Mesendoderm (in vitro differentiated cells): ENCODE results near the gene KLF12. TPM values are rescaled to one million over a fixed set of nuclear protein-coding genes. Genes with fewer than 3 reads are reported as not detected.

Source experiments
- DNase-seq: peaks from one replicate; pipeline ENCODE4 v3.0.0; 2013
- H2AK5ac ChIP-seq: 2 replicates; pipeline ENCODE4 v1.6.1; 2013; ENCODE audit warnings: low read length, inconsistent platforms
- H2BK120ac ChIP-seq: 2 replicates; pipeline ENCODE4 v1.6.1; 2013; ENCODE audit warnings: low read depth, mild to moderate bottlenecking, low read length, moderate library complexity, mixed read lengths
- H2BK15ac ChIP-seq: replicated peaks from 2 replicates; pipeline ENCODE4 v1.6.1; 2013; ENCODE audit warnings: low read depth, mild to moderate bottlenecking, moderate library complexity
- H2BK5ac ChIP-seq: 2 replicates; pipeline ENCODE4 v1.6.1; 2013; ENCODE audit warnings: low read length, inconsistent platforms
- H3K18ac ChIP-seq: 2 replicates; pipeline ENCODE4 v1.6.1; 2013; ENCODE audit warnings: mild to moderate bottlenecking, low read length, mixed read lengths
- H3K23ac ChIP-seq: one replicate; pipeline ENCODE4 v1.6.1; 2013; ENCODE audit warnings: low read length
- H3K27ac ChIP-seq: 2 replicates; pipeline ENCODE4 v1.5.1; 2013; ENCODE audit warnings: low read depth, mild to moderate bottlenecking, inconsistent platforms, low read length, moderate library complexity
- H3K27me3 ChIP-seq: 2 replicates; pipeline ENCODE4 v1.6.1; 2013; ENCODE audit warnings: low read length, control low read depth, mild to moderate bottlenecking, inconsistent platforms; ENCODE audit not compliant: insufficient read depth, poor library complexity
- H3K36me3 ChIP-seq: 2 replicates; pipeline ENCODE4 v1.6.1; 2013; ENCODE audit warnings: low read length, inconsistent platforms; ENCODE audit not compliant: control insufficient read depth, insufficient read depth
- H3K4ac ChIP-seq: one replicate; pipeline ENCODE4 v1.6.1; 2013; ENCODE audit warnings: low read depth, mild to moderate bottlenecking, low read length, moderate library complexity
- H3K4me1 ChIP-seq: 2 replicates; pipeline ENCODE4 v1.6.1; 2013; ENCODE audit warnings: low read depth, low read length, inconsistent platforms; ENCODE audit not compliant: control insufficient read depth
- H3K4me2 ChIP-seq: 2 replicates; pipeline ENCODE4 v1.6.1; 2013; ENCODE audit warnings: low read length
- H3K4me3 ChIP-seq: 2 replicates; pipeline ENCODE4 v1.5.1; 2013; ENCODE audit warnings: mild to moderate bottlenecking, low read length
- H3K56ac ChIP-seq: one replicate; pipeline ENCODE4 v1.6.1; 2013; ENCODE audit warnings: low read length
- H3K79me1 ChIP-seq: 2 replicates; pipeline ENCODE4 v1.6.1; 2013; ENCODE audit warnings: low read length, inconsistent platforms
- H3K79me2 ChIP-seq: 2 replicates; pipeline ENCODE4 v1.6.1; 2013; ENCODE audit warnings: mild to moderate bottlenecking, low read length; ENCODE audit not compliant: control insufficient read depth, insufficient read depth
- H3K9ac ChIP-seq: 2 replicates; pipeline ENCODE4 v1.6.1; 2013; ENCODE audit warnings: low read length, inconsistent platforms
- H4K5ac ChIP-seq: one replicate; pipeline ENCODE4 v1.6.1; 2013; ENCODE audit warnings: low read length
- H4K8ac ChIP-seq: one replicate; pipeline ENCODE4 v1.6.1; 2013; ENCODE audit warnings: low read depth, mild to moderate bottlenecking, control low read depth, low read length, moderate library complexity
- WGBS: extraction: QIAGEN DNeasy Blood & Tissue Kit; methylation state at CpG from one replicate; pipeline ENCODE4 v1.1.7; 2013; ENCODE audit warnings: low lambda C conversion rate, missing lambda C conversion rate; ENCODE audit not compliant: insufficient coverage; ENCODE audit errors: extremely low coverage; 5-methylcytosine and 5-hydroxymethylcytosine counted together
- polyA plus RNA-seq, 2 experiments: library from polyadenylated mRNA; stranded (reverse); fragments of 200-250 nt; gene quantifications; one replicate each; pipeline ENCODE4 v1.2.3, GENCODE V29; 2013

KLF12 gene
- polyA plus RNA-seq (2013, experiment 1 of 2), result 7.0 TPM
- polyA plus RNA-seq (2013, experiment 2 of 2), result 6.6 TPM

GRCh38 chr13:74134221-74134776 lies at the start of gene KLF12:
TSS of gene KLF12 (minus strand) at chr13:74134404.
- Histone ChIP-seq H3K27me3 (peaks cover 2% of the 10 kb centered on the region), H2BK5ac (peak within 1 kb of the TSS; percentile 73), H3K4ac (peak within 1 kb of the TSS; percentile 99), H3K9ac (peak within 1 kb of the TSS; percentile 92), H3K79me1 (peaks cover 9% of the 10 kb centered on the region), H3K27ac (peak within 1 kb of the TSS; percentile 81), H3K36me3 (no peaks in the 10 kb centered on the region), H3K79me2 (peaks cover 18% of the 10 kb centered on the region), H4K5ac (no peak within 1 kb of the TSS), H2BK120ac (peak within 1 kb of the TSS; percentile 89), H3K4me3 (peak within 1 kb of the TSS; percentile 75), H2AK5ac (no peak within 1 kb of the TSS), H3K56ac (peak within 1 kb of the TSS; percentile 92), H3K4me1 (peaks cover 2% of the 10 kb centered on the region), H3K23ac (peak within 1 kb of the TSS; percentile 45), H2BK15ac (no peak within 1 kb of the TSS), H3K18ac (peak within 1 kb of the TSS; percentile 99), H4K8ac (no peak within 1 kb of the TSS), H3K4me2 (peak within 1 kb of the TSS; percentile 93)
- WGBS, result no CpG with 5 or more reads among the region's 54 CpGs
- peak; percentile 96 for DNase-seq

- Histone ChIP-seq H3K56ac (no peak overlapping the region), H3K23ac (no peak overlapping the region), H3K4me2 (no peak overlapping the region), H4K8ac (no peak overlapping the region), H3K4ac (no peak overlapping the region), H3K36me3 (no peaks in the 10 kb centered on the region), H3K4me1 (no peaks in the 10 kb centered on the region), H2BK15ac (no peak overlapping the region), H2BK120ac (no peak overlapping the region), H4K5ac (no peak overlapping the region), H3K4me3 (no peak overlapping the region), H3K27ac (no peak overlapping the region), H3K79me2 (no peaks in the 10 kb centered on the region), H3K79me1 (no peaks in the 10 kb centered on the region), H3K27me3 (no peaks in the 10 kb centered on the region), H3K18ac (no peak overlapping the region), H3K9ac (no peak overlapping the region), H2AK5ac (no peak overlapping the region), H2BK5ac (no peak overlapping the region)
- no CpG with 5 or more reads among the region's 1 CpG for WGBS
- DNase-seq, result no peak
Measured at GRCh38 chr13:74182491-74182890, 48.3 kb upstream of the KLF12 start.

GRCh38 chr13:74174810-74175209 lies 40.6 kb upstream of the KLF12 start:
- Histone ChIP-seq H3K27ac (no peak overlapping the region), H3K79me2 (no peaks in the 10 kb centered on the region), H3K9ac (no peak overlapping the region), H3K4me1 (no peaks in the 10 kb centered on the region), H2BK15ac (no peak overlapping the region), H3K4ac (no peak overlapping the region), H4K8ac (no peak overlapping the region), H3K4me3 (no peak overlapping the region), H3K79me1 (no peaks in the 10 kb centered on the region), H2BK120ac (no peak overlapping the region), H2BK5ac (no peak overlapping the region), H3K36me3 (no peaks in the 10 kb centered on the region), H4K5ac (no peak overlapping the region), H3K18ac (no peak overlapping the region), H3K23ac (no peak overlapping the region), H3K56ac (no peak overlapping the region), H3K4me2 (no peak overlapping the region), H2AK5ac (no peak overlapping the region), H3K27me3 (no peaks in the 10 kb centered on the region)
- no CpG with 5 or more reads among the region's 2 CpGs for WGBS
- no peak for DNase-seq

GRCh38 chr13:74173822-74174221 lies 39.6 kb upstream of the KLF12 start:
- Histone ChIP-seq H2AK5ac (no peak overlapping the region), H3K79me2 (no peaks in the 10 kb centered on the region), H4K5ac (no peak overlapping the region), H3K4ac (no peak overlapping the region), H3K27me3 (no peaks in the 10 kb centered on the region), H2BK120ac (no peak overlapping the region), H3K4me3 (no peak overlapping the region), H2BK15ac (no peak overlapping the region), H3K9ac (no peak overlapping the region), H3K23ac (no peak overlapping the region), H2BK5ac (no peak overlapping the region), H3K27ac (no peak overlapping the region), H3K4me1 (no peaks in the 10 kb centered on the region), H3K56ac (no peak overlapping the region), H3K36me3 (no peaks in the 10 kb centered on the region), H4K8ac (no peak overlapping the region), H3K79me1 (no peaks in the 10 kb centered on the region), H3K18ac (no peak overlapping the region), H3K4me2 (no peak overlapping the region)
- no peak for DNase-seq
- no CpG with 5 or more reads among the region's 3 CpGs for WGBS

GRCh38 chr13:74171641-74172040 lies 37.4 kb upstream of the KLF12 start:
- H3K9ac ChIP-seq, result no peak overlapping the region
- H3K23ac ChIP-seq, result no peak overlapping the region
- no peak overlapping the region for H3K4me3 ChIP-seq
- no peaks in the 10 kb centered on the region for H3K4me1 ChIP-seq
- H4K8ac ChIP-seq, result no peak overlapping the region
- H3K18ac ChIP-seq, result no peak overlapping the region
- no peak overlapping the region for H3K4me2 ChIP-seq
- no peak for DNase-seq
- no peak overlapping the region for H2BK5ac ChIP-seq
- no peak overlapping the region for H2AK5ac ChIP-seq
- H3K79me1 ChIP-seq, result no peaks in the 10 kb centered on the region
- H2BK15ac ChIP-seq, result no peak overlapping the region
- no peaks in the 10 kb centered on the region for H3K36me3 ChIP-seq
- H3K27me3 ChIP-seq, result no peaks in the 10 kb centered on the region
- H3K4ac ChIP-seq, result no peak overlapping the region
- no peaks in the 10 kb centered on the region for H3K79me2 ChIP-seq
- no peak overlapping the region for H4K5ac ChIP-seq
- H3K27ac ChIP-seq, result no peak overlapping the region
- no peak overlapping the region for H3K56ac ChIP-seq
- H2BK120ac ChIP-seq, result no peak overlapping the region

- no peak overlapping the region for H4K5ac ChIP-seq
- no peak overlapping the region for H2AK5ac ChIP-seq
- WGBS, result no CpG with 5 or more reads among the region's 1 CpG
Measured at GRCh38 chr13:74169676-74170075, 35.5 kb upstream of the KLF12 start.

More at GRCh38 chr13:74169676-74170075, 35.5 kb upstream of the KLF12 start:
- no peak overlapping the region for H3K18ac ChIP-seq
- H3K56ac ChIP-seq, result no peak overlapping the region
- H4K8ac ChIP-seq, result no peak overlapping the region
- H3K79me1 ChIP-seq, result no peaks in the 10 kb centered on the region
- no peak overlapping the region for H3K9ac ChIP-seq
- no peak overlapping the region for H3K4me3 ChIP-seq
- H3K36me3 ChIP-seq, result no peaks in the 10 kb centered on the region
- no peaks in the 10 kb centered on the region for H3K27me3 ChIP-seq
- no peak overlapping the region for H3K4ac ChIP-seq
- H2BK15ac ChIP-seq, result no peak overlapping the region
- no peak for DNase-seq
- H2BK120ac ChIP-seq, result no peak overlapping the region
- H3K4me2 ChIP-seq, result no peak overlapping the region
- no peak overlapping the region for H3K27ac ChIP-seq
- no peaks in the 10 kb centered on the region for H3K4me1 ChIP-seq
- no peak overlapping the region for H2BK5ac ChIP-seq
- no peak overlapping the region for H3K23ac ChIP-seq
- no peaks in the 10 kb centered on the region for H3K79me2 ChIP-seq
